DMS114 treated with DMSO at 0.1 percent for 48 hours (cell line): ENCODE data around the gene SEC11A.

Experiments
- DNase-seq: peaks from one replicate; lab custom pipeline; 2025; ENCODE audit not compliant: unreplicated experiment; lab: John Stamatoyannopoulos, UW

Gene SEC11A

DNA sequence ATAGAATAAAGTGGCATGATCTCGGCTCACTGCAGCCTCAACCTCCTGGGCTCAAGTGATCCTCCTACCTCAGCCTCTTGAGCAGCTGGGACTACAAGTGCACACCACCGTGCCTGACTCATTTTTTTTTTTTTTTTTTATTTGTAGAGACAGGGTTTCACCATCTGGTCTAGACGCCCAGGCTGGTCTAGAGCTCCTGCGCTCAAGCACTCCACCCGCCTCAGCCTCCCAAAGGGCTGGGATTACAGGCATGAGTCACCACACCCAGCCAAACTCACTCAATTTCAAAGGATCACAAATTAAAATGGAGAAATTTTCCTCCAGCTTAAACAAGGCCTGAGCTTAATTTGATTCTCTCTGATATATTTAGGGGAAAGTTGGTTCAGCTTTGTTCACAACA, 30.6 kb downstream of the SEC11A start:
- DNase-seq = no peak

DNA sequence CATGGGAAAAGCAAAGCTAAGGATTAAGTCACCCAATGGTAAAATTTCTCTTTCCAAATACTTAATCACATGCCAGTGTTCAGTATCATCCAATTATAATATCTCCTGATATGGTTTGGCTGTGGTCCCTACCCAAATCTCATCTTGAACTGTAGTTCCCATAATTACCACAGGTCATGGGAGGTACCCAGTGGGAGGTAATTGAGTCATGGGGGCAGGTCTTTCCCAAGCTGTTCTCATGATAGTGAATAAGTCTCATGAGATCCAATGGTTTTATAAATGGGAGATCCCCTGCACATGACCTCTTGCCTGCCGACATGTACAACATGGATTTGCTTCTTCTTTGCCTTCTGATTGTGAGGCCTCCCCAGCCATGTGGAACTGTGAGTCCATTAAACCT, 31.8 kb downstream of the SEC11A start:
- DNase-seq = no peak

DNA sequence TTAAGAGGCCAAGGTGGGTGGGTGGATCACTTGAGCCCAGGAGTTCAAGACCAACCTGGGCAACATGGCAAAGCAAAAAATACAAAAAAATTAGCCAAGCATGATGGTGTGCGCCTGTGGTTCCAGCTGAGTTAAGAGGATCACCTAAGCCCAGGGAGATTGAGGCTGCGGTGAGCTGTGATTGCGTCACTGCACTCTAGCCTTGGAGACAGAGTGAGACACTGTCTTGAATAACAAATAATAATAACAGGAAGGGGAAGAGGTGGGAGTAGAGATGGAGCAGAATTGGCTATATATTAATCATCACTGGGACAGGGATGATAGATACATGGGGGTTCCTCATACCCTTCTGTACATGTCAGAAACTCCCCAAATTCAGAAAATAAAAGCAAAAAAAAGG, 34.1 kb downstream of the SEC11A start:
- DNase-seq = no peak

DNA sequence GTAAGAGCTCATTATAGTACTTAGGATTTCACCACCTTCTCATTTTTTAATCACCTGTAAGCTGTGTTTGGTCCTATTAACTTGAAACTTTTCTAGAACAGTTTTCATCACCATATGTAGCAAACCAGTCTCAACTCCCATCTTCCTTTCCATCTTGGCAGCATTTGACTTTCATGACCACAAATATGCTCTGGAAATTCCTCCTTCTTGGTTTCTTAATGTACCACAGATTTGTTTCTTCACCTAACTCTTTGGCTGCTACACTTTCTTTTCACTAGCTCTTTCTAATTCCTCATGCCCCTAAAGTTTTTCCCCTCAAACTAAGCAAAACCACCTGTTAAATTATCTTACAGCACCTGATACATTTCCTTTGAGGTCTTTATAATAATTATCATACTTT, 44.7 kb downstream of the SEC11A start:
- no peak for DNase-seq

DNA sequence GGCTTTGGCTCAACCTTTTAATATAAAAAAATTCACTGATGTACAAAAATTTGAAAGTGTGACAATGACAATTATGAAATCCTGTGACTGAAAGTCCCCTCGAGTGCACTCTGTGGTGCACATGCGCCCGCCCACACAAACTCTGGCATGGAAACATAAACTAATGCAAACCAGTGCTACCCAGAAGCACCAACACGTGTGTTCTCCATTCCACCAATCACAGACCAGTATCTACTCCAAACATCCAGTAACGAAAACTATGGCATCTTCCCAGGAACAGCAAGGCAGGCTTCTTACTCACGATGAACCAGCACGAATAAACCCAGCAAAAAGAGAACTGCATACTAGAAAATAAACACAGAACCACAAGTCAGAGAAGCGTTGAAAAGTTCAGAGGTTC, 46.2 kb downstream of the SEC11A start:
- DNase-seq = no peak

DNA sequence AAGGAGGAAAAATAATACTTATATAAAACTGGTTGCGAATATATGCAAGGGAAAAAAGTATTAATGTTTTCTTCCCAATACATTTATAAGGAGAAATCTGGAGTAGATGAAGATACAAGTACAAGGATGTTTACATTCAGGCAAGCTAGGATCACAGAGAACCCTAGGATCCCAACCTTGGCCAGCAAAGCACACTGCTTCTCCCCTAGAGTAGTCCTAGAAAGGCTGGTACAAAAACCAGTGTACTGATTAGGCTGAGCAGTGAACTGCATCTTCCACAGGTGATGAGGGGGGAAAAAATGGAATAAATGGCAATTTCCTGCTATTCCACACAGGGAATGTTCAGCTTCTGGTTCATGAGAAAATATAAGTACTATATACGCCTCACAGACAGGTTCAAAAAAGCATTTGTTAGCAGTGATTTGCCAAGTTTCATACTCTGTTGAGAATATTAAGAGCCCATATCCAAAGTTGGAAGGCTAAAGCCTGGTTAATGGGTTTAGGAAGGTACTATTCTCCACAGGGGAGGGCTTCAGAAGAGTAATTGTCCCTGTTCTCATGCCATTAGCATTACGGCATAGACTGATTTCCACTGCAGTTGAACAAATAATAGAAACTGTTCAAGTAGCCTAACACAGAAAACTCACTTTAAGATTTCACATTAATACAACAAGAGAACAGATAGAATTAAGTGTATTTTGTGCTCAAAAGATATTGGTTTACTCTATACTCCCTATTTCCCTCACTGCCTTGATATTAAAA, 47.5 kb downstream of the SEC11A start:
- DNase-seq = no peak

DNA sequence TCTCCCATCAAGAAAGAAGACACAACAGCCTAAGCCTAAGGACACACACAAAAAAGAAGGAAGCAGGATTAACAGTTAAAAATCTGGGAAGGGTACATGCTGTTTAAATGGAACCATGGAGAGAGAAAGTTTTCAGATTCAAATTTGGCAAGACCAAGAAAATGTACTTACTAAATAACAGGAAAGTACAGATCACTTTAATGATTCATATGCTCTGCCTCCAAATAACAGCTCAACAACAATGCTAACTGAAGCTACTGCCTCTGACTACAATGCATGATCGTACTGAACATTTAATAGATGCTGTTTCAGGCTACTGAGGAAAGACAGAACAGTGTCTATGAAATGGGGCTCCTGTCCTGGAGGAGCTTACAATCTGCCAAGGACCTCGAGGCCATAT, 49.6 kb downstream of the SEC11A start:
- no peak for DNase-seq

DNA sequence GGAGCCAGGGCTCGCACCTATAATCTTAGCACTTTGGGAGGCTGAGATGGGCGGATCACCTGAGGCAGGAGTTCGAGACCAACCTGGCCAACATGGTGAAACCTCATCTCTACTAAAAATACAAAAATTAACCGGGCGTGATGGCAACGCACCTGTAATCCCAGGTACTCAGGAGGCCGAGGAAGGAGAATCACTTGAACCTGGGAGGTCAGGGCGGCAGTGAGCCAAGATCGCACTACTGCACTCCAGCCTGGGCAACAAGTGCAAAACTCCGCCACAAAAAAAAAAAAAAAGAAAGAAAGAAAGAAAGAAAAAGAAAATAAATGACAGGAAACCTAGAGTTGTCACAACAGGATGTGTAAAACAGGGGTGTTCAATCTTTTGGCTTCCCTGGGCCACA, 54.9 kb downstream of the SEC11A start:
- no peak for DNase-seq

DNA sequence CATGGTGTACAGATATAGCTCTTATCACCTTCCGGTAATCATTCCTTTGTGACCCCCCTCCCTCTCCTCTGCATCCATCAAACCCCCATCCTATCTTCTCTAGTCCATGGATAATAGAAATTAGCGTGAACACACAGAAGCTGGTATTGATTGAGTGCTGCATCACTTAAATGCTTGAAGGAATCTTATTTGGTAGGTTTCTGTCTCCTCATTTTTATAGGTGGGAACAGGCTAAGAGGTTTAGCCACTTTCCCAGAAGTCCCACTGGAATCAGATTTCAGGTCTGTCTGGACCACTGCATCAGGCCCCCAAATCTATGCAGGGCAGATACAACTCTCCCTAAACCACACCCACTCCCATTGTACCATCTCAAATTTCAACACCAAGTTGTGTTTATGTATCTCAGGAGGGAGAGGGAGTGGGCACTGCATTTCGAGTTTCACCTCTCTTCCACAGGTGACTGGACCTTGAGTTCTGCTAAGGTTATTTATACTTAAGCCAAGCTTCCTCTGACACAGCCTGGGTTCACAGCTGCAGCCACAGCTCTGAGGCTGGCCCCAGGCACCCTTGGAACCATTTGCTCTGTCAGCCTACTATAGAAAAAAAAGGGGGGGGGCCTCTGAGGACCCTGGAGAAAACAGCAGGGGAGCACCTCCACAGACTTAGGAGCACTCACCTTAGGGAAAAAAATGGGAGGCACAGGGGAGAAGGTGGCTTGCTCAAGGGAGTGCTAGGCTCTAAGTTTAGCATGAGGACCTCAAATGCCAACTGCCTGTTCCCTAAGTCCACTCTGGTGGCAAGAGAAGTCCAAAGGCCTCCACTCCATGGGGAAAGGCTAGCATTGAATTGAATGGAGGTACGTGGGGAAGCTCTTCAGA, 55.8 kb downstream of the SEC11A start:
- DNase-seq = no peak

DNA sequence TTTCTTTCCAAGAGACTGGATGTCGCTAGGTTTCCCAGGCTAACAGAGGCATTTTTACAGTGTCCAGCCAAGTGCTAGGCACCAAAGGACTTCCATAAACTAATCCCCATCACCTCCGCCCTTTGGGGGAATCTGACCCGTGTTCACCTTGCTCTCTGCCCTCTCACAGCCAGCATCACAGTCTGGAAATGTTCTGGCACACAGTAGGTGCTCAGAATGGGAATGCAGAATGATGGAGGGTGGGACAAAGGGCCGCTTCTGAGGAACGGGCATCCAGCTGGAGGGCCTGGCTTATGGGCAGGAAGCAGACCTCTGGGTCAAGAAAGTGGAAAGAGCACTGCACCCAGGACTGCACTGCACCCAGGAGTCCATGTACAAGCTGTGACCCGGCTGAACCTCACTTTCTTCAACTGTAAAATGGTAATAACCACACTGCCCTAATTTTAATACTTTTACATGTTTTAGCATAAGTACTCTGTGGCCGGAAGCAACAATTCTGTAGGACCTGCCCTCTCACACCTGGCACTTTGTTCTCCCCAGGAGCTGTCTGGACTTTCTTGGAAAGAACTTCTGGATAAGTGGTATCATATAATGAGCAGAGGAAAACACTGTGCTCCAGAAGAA, 57.0 kb downstream of the SEC11A start:
- DNase-seq = no peak

DNA sequence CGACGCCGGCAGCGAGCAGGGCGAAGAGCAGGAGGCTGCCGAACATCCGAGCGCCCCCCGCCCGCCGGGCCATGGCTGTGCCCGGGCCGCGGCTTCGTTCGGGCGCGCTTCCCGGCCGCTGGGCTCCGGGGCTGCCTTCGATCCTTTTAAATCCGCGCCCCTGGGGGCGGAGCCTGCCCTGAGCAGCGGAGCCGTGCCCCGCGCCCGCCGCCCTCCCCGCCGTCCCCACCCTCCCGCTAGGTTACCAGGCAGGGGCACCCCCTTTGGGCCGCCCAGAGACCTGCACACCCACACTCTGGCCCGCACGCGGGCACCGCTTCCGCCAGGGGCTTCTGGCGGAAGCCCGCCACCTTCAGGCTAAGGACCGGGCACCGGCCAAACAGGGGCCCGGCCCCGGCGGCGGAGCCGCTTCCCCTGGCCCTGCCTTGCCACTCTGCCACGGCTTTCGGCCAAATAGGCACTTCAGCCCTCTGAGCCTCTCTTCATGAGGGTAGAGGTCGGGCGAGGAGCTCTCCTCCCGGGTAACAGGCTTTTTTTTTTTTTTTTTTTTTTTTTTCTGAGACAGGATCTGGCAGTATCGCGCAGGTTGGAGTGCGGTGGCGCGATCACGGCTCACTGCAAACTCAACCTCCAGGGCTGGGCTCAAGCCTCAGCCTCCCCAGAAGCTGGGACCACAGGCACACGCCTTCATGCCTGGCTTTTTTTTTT, 57.7 kb downstream of the SEC11A start, which contains the start of gene NMB:
Gene NMB (minus strand): TSS at position 120 of the 708 bp plus-strand sequence. CDS start 47 bp downstream, at position 73.
- DNase-seq = peak; percentile 49

DNA sequence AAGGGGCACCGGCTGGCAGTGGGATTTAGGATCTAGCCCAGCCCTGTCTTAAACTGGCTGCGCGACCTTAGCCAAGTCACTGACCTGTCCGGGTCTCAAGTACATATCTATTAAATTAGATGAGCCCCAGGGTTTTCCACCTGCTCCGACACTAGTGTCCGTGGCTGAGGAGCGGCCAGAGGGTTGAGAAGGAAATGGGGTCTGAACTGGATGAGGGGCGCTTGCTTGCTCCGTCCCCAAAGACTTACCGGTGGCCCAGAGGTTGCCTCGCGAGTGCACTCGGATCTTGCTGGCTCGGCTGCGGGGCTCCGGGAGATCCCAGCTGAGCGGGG, 58.2 kb downstream of the SEC11A start:
- no peak for DNase-seq

DNA sequence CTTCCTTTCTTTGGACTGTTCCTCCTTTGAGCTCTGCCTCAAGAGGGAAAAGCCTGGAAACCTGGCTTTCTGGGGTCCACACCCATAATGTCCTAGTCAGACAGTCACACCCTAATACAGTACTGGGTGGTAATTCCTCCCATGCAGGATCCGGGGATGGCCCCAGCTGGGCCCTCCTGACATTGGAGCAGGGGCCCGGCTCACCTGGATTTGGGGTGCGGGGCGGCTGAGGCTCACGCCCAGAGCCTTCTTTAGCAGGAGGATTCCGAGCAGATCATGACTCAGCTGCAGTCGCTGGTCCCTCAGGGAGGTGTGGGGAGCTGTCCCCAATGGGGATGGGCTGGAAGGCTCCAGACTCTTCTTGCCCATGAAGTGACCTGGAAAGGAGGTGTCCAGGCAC, 59.0 kb downstream of the SEC11A start:
- no peak for DNase-seq

DNA sequence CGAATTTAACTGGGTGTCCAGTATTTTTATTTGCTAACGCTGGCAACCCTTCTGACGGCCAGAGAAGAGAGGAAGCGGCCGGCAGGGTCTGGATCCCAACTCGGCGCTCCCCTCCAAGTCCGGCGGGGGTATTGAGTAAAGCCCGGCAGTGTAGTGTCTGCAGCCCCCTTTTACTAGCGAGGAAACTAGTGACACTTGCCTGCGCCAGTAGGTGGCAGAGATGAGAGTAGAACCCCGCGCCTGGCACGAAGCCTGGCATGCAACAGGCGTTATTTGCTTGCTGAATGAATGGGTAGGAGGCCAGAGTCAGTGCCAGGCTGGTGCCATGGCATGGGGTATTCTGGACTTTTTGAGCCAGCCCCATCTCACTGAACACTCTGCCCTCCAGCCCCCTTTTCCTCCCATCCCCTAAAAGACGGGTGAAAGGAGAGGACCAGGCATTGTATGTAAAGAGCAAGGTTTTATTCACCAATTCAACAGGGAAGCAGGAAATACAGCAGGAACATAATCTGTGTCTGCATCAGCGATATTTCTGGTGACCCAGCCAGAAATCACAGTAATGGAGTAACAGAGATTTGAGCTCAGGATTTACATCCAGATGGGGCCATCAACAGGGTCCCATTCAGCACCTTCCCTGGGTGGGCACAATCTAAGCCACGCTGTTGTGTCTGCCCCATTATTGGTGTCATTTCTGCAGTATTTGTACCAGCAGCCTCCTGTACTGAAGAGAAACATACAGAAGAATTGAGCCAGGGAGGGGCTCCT, 61.1 kb downstream of the SEC11A start:
- DNase-seq = peak; percentile 80

DNA sequence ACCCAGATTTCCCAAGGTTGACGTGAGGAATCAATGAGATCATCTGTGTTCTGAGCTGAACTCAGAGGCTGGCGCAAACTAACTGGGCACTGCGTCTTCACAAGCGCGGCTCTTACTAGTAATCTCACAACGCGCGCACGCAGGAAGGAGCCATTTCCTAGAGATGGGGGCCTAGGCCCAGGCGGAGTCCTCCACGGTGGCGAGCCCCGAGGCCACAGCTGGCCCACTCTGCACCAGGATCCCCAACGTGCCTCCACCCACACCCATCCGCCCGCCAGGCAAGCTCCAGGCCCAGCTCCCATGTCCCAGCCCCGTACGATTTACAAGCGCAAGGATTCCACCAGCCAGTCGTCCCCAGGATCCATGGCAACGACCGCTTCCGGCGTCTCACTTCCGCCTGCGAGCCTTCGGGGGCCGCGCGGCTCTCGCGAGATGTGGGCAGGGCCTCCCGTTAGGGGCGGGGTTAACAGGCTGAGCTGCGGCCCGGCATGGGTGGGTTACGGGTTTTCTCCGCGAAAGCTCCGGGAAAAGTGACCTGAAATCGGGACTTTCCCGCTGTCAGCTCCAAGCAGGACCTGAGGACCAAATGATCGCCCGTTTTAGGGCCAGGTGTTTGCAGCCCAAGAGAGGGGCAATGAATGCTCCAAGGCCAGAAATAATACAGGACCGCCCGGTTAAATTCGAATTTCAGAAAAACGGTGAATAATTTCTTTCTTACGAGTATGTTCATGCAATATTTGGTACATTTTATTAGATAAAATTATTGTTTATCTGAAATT, 61.8 kb downstream of the SEC11A start, which contains the start of gene WDR73:
Gene WDR73 (minus strand): TSS at position 374 of the 779 bp plus-strand sequence. CDS start 9 bp downstream, at position 365.
- peak; percentile 87 for DNase-seq

DNA sequence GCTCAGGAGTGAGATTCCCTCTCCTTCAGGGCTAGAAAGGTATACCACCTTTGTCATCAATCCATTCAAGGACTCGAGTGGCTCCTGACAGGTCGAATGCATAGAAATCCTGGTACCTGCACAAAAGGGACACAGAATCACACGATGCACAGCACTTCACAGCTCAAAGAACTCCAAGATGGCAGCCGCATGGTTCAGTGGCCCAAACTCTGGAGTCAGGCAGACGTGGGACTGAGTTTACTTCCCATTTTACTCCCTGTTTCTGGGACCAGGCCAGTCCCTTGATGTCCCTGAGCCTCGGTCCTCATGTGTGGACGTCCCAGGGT, 62.4 kb downstream of the SEC11A start:
- no peak for DNase-seq

DNA sequence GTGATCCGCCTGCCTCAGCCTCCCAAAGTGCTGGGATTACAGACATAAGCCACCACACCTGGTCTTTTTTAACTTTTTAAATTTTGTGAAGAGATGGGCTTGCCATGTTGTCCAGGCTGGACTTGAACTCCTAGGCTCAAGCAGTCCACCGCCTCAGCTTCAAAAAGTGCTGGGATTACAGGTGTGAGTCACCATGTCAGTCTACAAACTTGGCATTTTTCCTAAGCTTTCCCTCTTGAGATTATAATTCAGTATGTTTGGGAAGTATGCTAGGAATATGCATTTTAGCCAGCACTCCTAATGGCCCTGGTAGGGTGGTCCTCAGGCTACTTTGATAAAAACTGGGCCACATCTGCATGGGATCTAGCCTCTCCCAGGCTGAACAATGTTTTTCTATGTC, 66.2 kb downstream of the SEC11A start:
- no peak for DNase-seq

DNA sequence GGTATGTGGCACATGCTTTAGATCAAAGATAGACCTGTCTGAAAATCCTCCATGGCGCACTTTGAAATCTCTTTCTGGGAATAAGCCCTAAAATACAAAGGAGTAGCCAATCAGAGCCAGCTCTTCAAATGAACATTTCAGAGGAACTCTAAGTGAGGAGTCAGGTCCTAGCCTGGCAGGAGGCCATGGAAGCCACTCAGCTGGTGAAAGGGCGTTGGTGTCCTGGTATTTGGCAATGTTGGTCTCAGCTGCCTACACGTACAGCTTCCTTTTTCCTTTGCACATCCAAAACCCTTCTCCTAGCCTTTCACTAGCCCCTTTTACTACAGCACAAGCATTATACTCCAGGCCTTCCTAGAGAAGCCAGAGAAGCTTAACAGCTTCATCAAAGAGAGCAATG, 67.4 kb downstream of the SEC11A start:
- DNase-seq = no peak

DNA sequence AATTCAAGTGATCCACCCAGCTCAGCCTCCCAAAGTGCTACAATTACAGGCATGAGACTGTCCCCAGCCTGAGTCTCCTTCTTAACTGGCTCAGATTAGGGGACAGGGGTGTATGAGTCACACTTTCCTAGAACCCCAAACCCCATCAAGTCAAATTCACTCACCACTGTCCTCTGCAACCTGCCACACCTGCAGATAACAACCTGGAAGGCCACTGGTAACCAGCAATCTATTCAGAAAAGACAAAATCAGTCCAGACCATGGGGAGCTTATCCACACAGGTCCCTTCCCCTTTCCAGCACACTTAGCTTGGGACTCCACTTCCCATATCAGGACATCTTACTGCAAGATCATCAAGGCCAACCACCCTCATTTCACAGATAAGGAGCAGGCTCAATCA, 68.2 kb downstream of the SEC11A start:
- no peak for DNase-seq

DNA sequence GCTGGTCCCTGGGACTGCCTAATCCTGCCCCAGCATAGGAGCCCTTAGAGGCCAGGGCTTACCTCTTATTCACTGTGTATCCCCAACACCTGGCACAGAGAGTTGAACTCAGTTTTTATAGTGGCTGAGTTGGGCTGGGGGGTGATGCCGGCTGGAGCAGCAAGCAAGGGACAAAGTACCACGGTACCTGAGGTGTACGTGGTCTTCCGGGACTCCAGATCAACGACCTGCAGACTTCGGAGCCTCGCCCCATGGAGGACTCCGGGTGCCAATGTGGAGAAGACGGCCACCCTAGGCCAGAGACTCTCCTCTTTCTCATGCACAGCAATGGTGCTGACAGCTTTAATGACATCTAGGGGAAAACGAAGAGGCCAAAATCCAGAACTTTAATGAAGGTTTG, 69.9 kb downstream of the SEC11A start:
- no peak for DNase-seq
